A375 (cell line): Measurements from ENCODE around the gene BRD1. TPM values are rescaled to one million over a fixed set of nuclear protein-coding genes. Genes with fewer than 3 reads are reported as not detected.

Experiments used
- small RNA-seq: library from RNA; depleted of rRNA; stranded (forward); fragments of <200 nt; gene quantifications from one replicate; pipeline ENCODE3, GENCODE V24; 2014
- total RNA-seq: library from RNA; depleted of rRNA; stranded (reverse); fragments of >200 nt; shearing (Covaris generic); gene quantifications from 2 replicates; pipeline ENCODE4 v1.2.3, GENCODE V29; 2014; rRNA removed

BRD1 gene
- 22.0 and 41.4 TPM in 2 replicates for total RNA-seq

DNA sequence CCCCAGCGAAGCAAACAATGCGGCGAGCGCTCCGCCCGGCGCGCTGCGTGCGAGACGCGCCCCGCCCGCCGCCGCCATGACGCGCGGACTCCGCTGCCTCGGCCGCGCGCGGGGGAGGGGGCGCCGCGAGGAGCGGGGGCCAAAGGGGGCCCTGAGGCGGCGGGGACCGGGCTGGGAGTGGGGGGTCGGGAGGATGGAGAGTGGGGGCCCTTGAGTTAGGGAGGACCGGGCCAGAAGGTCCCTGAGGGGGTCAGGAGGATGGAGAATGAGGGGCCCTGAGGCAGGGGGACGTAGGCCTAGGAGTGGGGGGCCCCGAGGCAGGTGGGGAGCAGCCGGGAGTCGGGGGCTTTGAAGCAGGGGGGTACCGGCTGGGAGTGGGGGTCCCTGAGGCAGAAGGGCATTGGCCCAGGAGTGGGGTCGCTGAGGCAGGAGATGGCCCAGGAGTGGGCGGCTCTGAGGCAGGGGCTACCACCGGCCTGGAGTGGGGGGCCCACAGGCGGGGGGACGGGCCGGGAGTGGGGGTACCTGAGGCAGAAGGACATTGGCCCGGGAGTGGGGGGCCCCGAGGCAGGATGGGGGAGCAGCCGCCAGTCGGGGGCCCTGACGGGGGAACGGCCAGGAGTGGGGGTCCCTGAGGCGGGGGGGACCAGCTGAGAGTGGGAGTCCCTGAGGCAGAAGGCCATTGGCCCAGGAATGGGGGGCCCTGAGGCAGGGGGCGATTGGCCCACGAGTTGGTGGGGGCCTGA lies at the start of gene BRD1:
BRD1 (minus strand) TSS at position 21 of the 746 bp plus-strand sequence. CDS start 3,556 bp downstream, outside the sequence.

GRCh38 chr22:49852898-49853894 lies 25.5 kb upstream of the BRD1 start, which contains the start of gene ZBED4:
Gene ZBED4 (plus strand): TSS chr22:49853844. CDS start chr22:49883663, 29,819 bp downstream.

Small RNAs within 50 kb of the gene (small RNA-seq; reads per million reads assigned to genes)
- gene AL117328.1, result not detected
- gene RF00017, result not detected

Other genes starting within 250 kb of the BRD1 start
- 9.1 and 11.4 TPM in 2 replicates for gene ZBED4, start 26.0 kb upstream of the BRD1 start, total RNA-seq
- 8.4 and 10.4 TPM in 2 replicates for gene ALG12, start 90.6 kb upstream of the BRD1 start, total RNA-seq
- gene CRELD2, start 90.8 kb upstream of the BRD1 start, total RNA-seq, result 38.8 and 42.4 TPM in 2 replicates
- gene PIM3, start 132.9 kb upstream of the BRD1 start, total RNA-seq, result 74.1 and 74.3 TPM in 2 replicates
- not detected in 2 replicates for gene IL17REL, start 184.9 kb upstream of the BRD1 start, total RNA-seq
- not detected in 2 replicates for gene TTLL8, start 230.4 kb upstream of the BRD1 start, total RNA-seq